Putamen (tissue), 1 donor: Measurements from ENCODE around the gene GLIS2.

ENCODE experiments used
- DNase-seq: peaks from one replicate; pipeline ENCODE4 v3.0.0-alpha.2; 2016; ENCODE audit warnings: low spot score

GLIS2 gene

GRCh38 chr16:4383591-4384444 is 68.0 kb downstream of the GLIS2 start:
- no peak for DNase-seq

DNA sequence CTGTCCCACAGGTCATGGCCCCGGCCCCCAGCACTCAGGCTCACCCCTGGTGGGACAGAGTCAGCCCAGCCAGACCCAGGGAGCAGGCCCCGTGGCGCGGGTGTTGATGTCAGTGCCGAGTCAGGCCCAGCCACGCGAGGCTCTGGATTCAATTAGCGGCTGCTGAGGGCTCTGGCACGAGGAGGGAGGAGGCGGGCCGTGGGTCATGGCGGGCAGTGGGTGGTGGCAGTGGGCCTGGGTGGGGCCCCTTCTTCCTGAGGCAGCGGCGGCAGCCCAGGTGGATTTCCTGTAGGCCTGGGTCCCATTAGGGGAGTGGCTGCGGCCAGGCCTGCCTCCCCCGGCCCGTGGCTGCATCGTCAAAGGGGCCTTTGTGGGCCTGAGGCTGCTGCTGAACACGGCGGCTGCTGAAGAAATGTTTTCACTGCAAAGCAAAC is 68.7 kb downstream of the GLIS2 start:
- DNase-seq: no peak

GRCh38 chr16:4385066-4385788 is 69.4 kb downstream of the GLIS2 start:
- no peak for DNase-seq

GRCh38 chr16:4385789-4386450 is 70.1 kb downstream of the GLIS2 start:
- DNase-seq: no peak

DNA sequence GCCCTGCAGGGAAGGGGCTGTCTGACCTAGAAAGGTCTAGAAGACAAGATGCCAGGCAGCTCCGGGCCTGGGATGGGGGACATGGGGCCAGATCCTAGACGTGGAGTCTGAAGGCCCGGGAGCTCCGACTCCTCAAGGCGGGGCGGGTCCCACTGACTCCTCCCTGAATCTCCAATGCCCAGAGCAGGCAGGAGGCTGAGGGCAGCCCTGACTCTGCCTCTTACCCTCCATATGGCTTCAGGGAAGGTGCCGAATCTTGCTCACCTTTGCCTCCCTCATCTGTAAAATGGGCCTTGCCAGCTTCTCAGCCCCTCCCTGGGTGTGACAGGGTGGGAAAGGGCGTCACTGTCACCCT is 70.6 kb downstream of the GLIS2 start:
- no peak for DNase-seq

- no peak for DNase-seq
These were observed 71.2 kb downstream of the GLIS2 start for GRCh38 chr16:4386951-4387565.

DNA sequence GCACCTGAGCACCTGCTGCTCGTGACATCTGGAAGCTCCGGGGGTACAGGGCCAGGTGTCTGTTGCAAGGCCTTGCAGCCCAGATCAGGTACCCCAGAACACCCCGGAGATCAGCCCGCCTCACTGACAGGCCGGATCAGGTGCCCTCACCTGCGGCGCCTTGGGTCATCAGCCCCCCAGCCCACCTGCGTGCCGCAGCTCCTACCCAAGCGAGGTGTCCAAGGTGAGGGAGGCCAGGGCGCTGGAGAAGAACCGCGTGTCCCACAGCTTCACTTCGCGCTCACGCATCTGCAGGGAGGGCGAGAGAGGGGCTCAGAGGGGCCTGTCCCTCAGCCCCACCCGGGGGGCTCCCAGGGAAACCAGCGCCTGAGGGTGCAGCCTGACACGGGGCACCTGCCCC is 71.9 kb downstream of the GLIS2 start:
- DNase-seq: no peak

- DNase-seq: no peak
These were observed 72.6 kb downstream of the GLIS2 start for GRCh38 chr16:4388271-4389021.
